Measurements from ENCODE around the gene EDDM3A.

- TF ChIP-seq YY1 (IDR thresholded peaks at IDR 0.05; ENCODE audit: low read depth) (no peak), CREB1 (IDR thresholded peaks at IDR 0.05; ENCODE audit: low read depth) (no peak), RAD21 (IDR thresholded peaks at IDR 0.05; ENCODE audit: low read depth) (no peak), EP300 (IDR thresholded peaks at IDR 0.05; ENCODE audit: borderline replicate concordance) (no peak), NFIC (IDR thresholded peaks at IDR 0.05) (no peak)
Measured at GRCh38 chr14:20706657-20707355, 38.9 kb upstream of the EDDM3A start.
